ENCODE data around the gene NLGN2.

Gene NLGN2

DNA sequence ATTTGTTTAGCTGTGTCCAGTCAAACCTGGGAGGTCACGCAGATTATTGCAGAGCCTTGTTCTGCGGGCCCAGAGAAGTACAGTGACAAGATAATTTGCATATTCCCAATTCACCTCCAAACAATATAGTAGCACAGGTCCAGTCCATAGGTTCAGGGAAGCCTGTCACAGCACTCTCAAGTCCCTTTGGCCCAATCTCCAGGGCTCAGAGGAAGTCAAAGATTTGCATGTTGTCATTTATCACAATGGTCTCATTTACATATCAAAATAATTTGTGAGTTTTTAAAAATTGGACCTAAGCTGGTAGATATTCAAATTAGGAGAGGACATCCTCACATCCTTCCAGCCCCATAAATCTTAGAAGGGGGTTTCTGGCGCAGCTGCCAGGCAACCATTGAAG, 59.9 kb downstream of the NLGN2 start:
- no peak overlapping the region for H3K4me3 ChIP-seq (replicated peaks in 1 of 2; ENCODE audit: low read depth in 2 of 2, low read length in 2 of 2)
- DNase-seq (ENCODE audit: low read depth in 2 of 2) = no peak
- TF ChIP-seq, protein P1, sequence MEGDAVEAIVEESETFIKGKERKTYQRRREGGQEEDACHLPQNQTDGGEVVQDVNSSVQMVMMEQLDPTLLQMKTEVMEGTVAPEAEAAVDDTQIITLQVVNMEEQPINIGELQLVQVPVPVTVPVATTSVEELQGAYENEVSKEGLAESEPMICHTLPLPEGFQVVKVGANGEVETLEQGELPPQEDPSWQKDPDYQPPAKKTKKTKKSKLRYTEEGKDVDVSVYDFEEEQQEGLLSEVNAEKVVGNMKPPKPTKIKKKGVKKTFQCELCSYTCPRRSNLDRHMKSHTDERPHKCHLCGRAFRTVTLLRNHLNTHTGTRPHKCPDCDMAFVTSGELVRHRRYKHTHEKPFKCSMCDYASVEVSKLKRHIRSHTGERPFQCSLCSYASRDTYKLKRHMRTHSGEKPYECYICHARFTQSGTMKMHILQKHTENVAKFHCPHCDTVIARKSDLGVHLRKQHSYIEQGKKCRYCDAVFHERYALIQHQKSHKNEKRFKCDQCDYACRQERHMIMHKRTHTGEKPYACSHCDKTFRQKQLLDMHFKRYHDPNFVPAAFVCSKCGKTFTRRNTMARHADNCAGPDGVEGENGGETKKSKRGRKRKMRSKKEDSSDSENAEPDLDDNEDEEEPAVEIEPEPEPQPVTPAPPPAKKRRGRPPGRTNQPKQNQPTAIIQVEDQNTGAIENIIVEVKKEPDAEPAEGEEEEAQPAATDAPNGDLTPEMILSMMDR (IDR thresholded peaks at IDR 0.05; ENCODE audit: low read depth, low read length) = no peak

DNA sequence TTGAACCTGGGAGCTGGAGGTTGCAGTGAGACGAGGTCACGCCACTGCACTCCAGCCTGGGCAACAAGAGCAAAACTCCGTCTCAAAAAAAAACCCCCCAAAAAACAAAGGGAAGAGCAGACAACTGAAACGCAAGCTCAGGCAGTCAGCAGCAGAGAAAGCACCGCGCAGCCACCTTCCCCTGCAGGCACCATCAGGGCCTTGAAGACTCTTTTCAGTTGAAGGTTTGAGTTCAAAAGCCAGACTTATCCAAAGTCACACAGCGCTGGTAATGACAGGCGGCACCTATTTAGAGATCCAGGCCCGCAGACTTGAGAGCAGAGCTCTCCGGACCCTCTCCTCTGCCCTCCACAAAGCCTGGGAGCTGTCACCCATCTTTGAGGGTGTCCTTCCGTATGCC, 60.6 kb downstream of the NLGN2 start:
- no peak overlapping the region for H3K4me3 ChIP-seq (replicated peaks in 1 of 2; ENCODE audit: low read depth in 2 of 2, low read length in 2 of 2)
- TF ChIP-seq, protein P1 (IDR thresholded peaks at IDR 0.05; ENCODE audit: low read depth, low read length) = no peak
- no peak for DNase-seq (ENCODE audit: low read depth in 2 of 2)

DNA sequence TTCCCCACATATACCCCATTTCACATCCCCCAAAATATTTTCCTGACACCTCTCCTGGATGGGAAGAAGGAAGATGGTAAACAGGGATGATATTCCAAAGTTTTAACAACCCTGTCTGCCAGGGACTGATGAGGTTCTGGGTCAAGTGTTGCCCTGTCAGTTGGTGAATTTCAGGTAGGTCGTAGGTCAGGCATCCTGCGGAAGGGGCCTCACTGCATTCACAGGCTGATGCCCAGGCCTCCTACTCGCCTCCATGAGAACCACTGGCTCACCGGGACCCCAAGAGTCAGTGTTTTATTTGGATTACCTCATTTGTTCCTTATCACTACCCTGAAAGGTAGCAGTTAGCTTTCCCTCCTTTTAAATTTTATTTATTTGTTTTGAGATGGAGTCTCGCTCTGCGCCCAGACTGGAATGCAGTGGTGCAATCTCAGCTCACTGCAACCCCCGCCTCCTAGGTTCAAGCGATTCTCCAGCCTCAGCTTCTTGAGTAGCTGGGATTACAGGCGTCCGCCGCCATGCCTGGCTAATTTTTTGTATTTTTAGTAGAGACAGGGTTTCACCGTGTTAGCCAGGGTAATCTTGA, 61.3 kb downstream of the NLGN2 start:
- no peak for DNase-seq (ENCODE audit: low read depth in 2 of 2)
- no peak overlapping the region for H3K4me3 ChIP-seq (replicated peaks in 1 of 2; ENCODE audit: low read depth in 2 of 2, low read length in 2 of 2)
- TF ChIP-seq, protein P1 (IDR thresholded peaks at IDR 0.05; ENCODE audit: low read depth, low read length) = no peak
